Neuron (in vitro differentiated cells): ENCODE results near the gene GABBR2.
"Not testable (repeated sequence)": the region's sequence is repeated elsewhere in the genome, so short reads cannot be mapped to it uniquely, and the experiment has no call there.

Source experiments
- H2AFZ ChIP-seq: one replicate; pipeline ENCODE4 v1.6.1; 2013; ENCODE audit warnings: low read depth, mild to moderate bottlenecking, inconsistent platforms, low read length, moderate library complexity
- H3K27me3 ChIP-seq: one replicate; pipeline ENCODE4 v1.6.1; 2013; ENCODE audit warnings: low read length; ENCODE audit not compliant: insufficient read depth
- H3K36me3 ChIP-seq: one replicate; pipeline ENCODE4 v1.6.1; 2013; ENCODE audit warnings: low read length; ENCODE audit not compliant: insufficient read depth
- H3K4me1 ChIP-seq: one replicate; pipeline ENCODE4 v1.6.1; 2013; ENCODE audit warnings: low read length; ENCODE audit not compliant: insufficient read depth
- H3K4me3 ChIP-seq: 2 replicates; pipeline ENCODE4 v1.5.1; 2013; ENCODE audit warnings: mild to moderate bottlenecking, low read length, moderate library complexity
- H3K9me3 ChIP-seq: one replicate; pipeline ENCODE4 v1.6.1; 2013; ENCODE audit warnings: low read length

GABBR2 gene

GRCh38 chr9:98287384-98287783 lies 421.4 kb downstream of the GABBR2 start:
- Histone ChIP-seq H2AFZ (no peak overlapping the region), H3K27me3 (peaks cover 22% of the 10 kb centered on the region), H3K9me3 (no peaks in the 10 kb centered on the region), H3K36me3 (no peaks in the 10 kb centered on the region), H3K4me3 (no peak overlapping the region), H3K4me1 (peaks cover 32% of the 10 kb centered on the region)

DNA sequence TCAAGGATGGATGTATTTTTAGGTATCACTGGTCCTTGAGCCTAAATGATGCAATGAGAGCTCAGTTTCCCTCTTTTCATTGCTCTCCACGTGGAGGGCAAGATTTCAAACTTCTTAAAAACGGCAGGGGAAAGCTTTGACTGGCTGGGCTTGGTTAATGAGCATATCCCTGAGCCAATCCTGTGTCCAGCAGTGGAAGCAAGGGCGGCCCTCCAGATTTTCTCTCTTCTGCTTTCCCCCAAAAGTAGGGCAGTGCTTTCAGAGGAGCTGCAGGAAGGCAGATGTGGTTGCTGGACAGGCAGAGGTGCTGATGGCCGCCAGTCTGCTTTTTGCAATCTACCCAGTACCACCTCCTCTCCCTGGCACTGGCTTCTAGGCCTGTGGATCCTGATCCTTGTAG lies 423.3 kb downstream of the GABBR2 start:
- Histone ChIP-seq H3K4me3 (no peak overlapping the region), H3K27me3 (peaks cover 14% of the 10 kb centered on the region)

DNA sequence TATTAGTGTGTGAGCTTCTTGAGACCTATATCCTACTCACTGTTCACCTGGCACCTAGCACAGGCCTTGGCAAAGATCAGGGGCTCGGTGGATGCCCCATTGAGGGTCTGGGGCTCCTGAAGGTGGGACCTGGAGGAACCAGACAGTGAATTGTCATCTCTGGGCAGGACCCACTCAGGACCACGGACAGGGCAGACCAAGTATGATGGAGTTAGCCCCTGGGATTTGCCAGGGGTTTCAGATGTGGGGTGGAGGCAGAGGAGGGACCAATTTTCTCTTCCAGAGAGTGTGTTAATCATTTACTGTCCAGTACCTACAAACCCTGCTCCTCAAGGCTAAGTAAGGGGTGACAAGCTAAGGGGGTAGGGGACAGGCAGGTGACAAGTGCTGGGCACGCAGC lies 424.0 kb downstream of the GABBR2 start:
- Histone ChIP-seq H3K4me1 (peaks cover 23% of the 10 kb centered on the region), H3K4me3 (no peak overlapping the region), H3K9me3 (no peaks in the 10 kb centered on the region), H2AFZ (no peak overlapping the region), H3K27me3 (peaks cover 18% of the 10 kb centered on the region), H3K36me3 (no peaks in the 10 kb centered on the region)

More for the DNA sequence above, 423.3 kb downstream of the GABBR2 start:
- Histone ChIP-seq H2AFZ (no peak overlapping the region), H3K9me3 (no peaks in the 10 kb centered on the region), H3K36me3 (no peaks in the 10 kb centered on the region), H3K4me1 (peaks cover 30% of the 10 kb centered on the region)

DNA sequence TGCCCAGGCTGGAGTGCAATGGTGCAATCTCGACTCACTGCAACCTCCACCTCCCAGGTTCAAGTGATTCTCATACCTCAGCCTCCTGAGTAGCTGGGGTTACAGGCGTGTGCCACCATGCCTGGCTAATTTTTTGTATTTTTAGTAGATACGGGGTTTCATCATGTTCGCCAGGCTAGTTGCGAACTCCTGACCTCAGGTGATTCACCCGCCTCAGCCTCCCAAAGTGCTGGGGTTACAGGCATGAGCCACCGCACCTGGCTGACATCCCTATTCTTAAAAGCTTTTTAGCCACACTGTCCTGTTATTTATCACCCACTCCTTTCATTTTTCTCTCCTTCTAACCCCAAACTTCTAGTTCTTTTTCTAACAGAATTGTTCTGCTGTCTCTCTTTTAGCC lies 425.6 kb downstream of the GABBR2 start:
- not testable (repeated sequence) for H3K36me3 ChIP-seq, H3K4me1 ChIP-seq, H2AFZ ChIP-seq, H3K9me3 ChIP-seq, H3K4me3 ChIP-seq
- peaks cover 23% of the 10 kb centered on the region for H3K27me3 ChIP-seq

- H2AFZ ChIP-seq = no peak overlapping the region
- H3K4me1 ChIP-seq = no peaks in the 10 kb centered on the region
- H3K9me3 ChIP-seq = no peaks in the 10 kb centered on the region
- H3K36me3 ChIP-seq = no peaks in the 10 kb centered on the region
- peaks cover 23% of the 10 kb centered on the region for H3K27me3 ChIP-seq
- H3K4me3 ChIP-seq = no peak overlapping the region
Measured at GRCh38 chr9:98281281-98281680, 427.5 kb downstream of the GABBR2 start.

DNA sequence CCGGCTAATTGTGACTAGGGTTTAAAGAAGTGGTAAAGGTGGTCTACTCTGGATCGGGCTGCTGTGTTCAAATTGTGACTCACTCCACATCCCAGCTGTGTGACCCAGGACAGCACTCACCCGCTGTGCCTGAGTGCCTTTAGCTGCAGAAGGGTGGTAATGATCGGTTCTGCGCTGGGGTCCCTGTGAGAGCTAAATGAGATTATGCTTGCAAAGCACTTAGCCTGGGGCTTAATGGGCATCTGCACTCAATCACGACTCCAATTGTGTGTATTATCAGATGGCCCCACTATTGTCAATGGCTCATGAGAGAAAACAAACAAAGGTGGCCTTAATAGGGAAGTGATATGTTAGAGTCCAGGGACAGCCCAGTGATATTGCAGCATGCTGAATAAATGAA lies 428.2 kb downstream of the GABBR2 start:
- Histone ChIP-seq H3K9me3 (no peaks in the 10 kb centered on the region), H3K36me3 (no peaks in the 10 kb centered on the region), H3K27me3 (peaks cover 23% of the 10 kb centered on the region), H3K4me3 (no peak overlapping the region), H3K4me1 (no peaks in the 10 kb centered on the region), H2AFZ (no peak overlapping the region)

DNA sequence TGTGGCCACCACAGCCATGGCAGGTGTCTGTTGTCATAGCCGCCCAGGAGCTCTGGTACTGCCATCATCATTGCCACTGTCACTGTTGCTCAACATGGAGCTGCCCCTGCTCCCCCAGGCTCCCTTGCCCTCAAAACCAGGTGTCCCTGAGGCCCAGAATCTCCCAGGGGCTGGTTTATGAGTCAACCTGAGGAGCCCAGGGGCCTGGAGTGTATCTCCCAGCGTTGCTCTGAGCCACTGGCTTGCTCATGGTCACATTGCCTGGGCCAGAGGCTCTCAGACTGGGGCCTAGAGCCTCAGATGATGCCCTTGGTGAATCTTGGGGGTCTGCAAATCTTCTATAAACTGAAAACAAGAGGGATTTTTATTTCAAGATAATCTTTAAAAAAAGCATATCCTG lies 428.6 kb downstream of the GABBR2 start:
- H3K4me3 ChIP-seq = no peak overlapping the region
- no peaks in the 10 kb centered on the region for H3K36me3 ChIP-seq
- H3K27me3 ChIP-seq = peaks cover 21% of the 10 kb centered on the region
- H2AFZ ChIP-seq = no peak overlapping the region
- no peaks in the 10 kb centered on the region for H3K4me1 ChIP-seq
- no peaks in the 10 kb centered on the region for H3K9me3 ChIP-seq

GRCh38 chr9:98276907-98277469 lies 431.7 kb downstream of the GABBR2 start:
- Histone ChIP-seq H3K36me3 (no peaks in the 10 kb centered on the region), H3K9me3 (no peaks in the 10 kb centered on the region), H3K4me3 (no peak overlapping the region), H3K4me1 (no peaks in the 10 kb centered on the region), H3K27me3 (peaks cover 14% of the 10 kb centered on the region), H2AFZ (no peak overlapping the region)

- no peak overlapping the region for H2AFZ ChIP-seq
- peaks cover 9% of the 10 kb centered on the region for H3K27me3 ChIP-seq
- H3K4me1 ChIP-seq = peaks cover 2% of the 10 kb centered on the region
- no peak overlapping the region for H3K4me3 ChIP-seq
- no peaks in the 10 kb centered on the region for H3K36me3 ChIP-seq
- no peaks in the 10 kb centered on the region for H3K9me3 ChIP-seq
Measured at GRCh38 chr9:98275159-98275558, 433.6 kb downstream of the GABBR2 start.

DNA sequence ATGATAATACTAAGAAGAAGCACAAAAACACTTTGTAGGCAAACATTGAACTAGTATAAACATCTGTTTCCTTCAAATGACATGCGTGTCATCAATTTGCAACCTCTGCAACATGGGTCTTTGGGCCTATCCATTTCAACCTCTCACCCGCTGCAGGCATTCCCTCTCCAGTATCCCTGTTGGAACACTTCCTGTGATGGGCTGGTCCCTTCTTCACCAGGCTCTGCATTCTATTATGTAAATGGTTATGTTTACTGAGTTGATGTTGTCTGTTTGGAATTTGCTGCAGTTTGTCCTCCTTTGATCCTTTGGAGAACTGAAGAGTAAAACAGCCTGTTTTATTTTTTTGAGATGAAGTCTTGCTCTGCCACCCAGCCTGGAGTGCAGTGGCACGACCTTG lies 436.7 kb downstream of the GABBR2 start:
- no peaks in the 10 kb centered on the region for H3K9me3 ChIP-seq
- H3K4me1 ChIP-seq = peaks cover 2% of the 10 kb centered on the region
- no peaks in the 10 kb centered on the region for H3K27me3 ChIP-seq
- no peaks in the 10 kb centered on the region for H3K36me3 ChIP-seq
- H3K4me3 ChIP-seq = no peak overlapping the region
- H2AFZ ChIP-seq = no peak overlapping the region

DNA sequence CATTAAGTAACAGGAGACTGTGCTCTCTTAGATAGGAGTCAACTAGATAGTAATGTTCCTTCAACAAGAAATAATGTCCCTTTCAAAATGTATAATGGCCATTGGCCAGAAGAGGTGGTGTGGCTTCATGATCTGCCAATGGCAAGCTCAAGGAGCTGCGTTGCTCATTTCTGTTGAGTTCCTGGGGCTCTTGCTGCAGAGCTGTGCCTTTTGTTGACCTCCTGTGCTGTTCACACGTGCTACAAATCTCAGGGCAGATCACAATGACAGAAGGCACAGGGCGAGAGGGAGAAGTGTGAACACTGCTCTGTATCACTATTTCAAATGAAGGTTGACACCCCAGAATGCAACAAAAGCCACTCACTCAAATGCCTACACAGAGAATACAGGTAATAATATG lies 437.3 kb downstream of the GABBR2 start:
- peaks cover 2% of the 10 kb centered on the region for H3K4me1 ChIP-seq
- H3K9me3 ChIP-seq = no peaks in the 10 kb centered on the region
- H3K27me3 ChIP-seq = no peaks in the 10 kb centered on the region
- no peak overlapping the region for H3K4me3 ChIP-seq
- no peak overlapping the region for H2AFZ ChIP-seq
- no peaks in the 10 kb centered on the region for H3K36me3 ChIP-seq

GRCh38 chr9:98270284-98270683 lies 438.5 kb downstream of the GABBR2 start:
- H3K36me3 ChIP-seq = not testable (repeated sequence)

GRCh38 chr9:98269652-98270051 lies 439.1 kb downstream of the GABBR2 start:
- not testable (repeated sequence) for H3K27me3 ChIP-seq, H3K36me3 ChIP-seq, H3K4me1 ChIP-seq

More at GRCh38 chr9:98270284-98270683, 438.5 kb downstream of the GABBR2 start:
- H3K27me3 ChIP-seq, H3K4me3 ChIP-seq, H3K4me1 ChIP-seq, H2AFZ ChIP-seq, H3K9me3 ChIP-seq: not testable (repeated sequence)

GRCh38 chr9:98267556-98267955 lies 441.2 kb downstream of the GABBR2 start:
- H3K4me3 ChIP-seq, H2AFZ ChIP-seq, H3K4me1 ChIP-seq, H3K27me3 ChIP-seq, H3K36me3 ChIP-seq, H3K9me3 ChIP-seq: not testable (repeated sequence)

More at GRCh38 chr9:98269652-98270051, 439.1 kb downstream of the GABBR2 start:
- not testable (repeated sequence) for H2AFZ ChIP-seq, H3K9me3 ChIP-seq, H3K4me3 ChIP-seq
